Gastrocnemius medialis (tissue), 4 donors: Measurements from ENCODE around the gene CAPN2. TPM values are rescaled to one million over a fixed set of nuclear protein-coding genes. Genes with fewer than 3 reads are reported as not detected.

Experiments used
- ATAC-seq, 2 donors: fragments of 150-250 bp; one replicate each; pipeline ENCODE4 v1.9.1; 2016
- DNase-seq, 2 donors: peaks; one replicate each; pipeline ENCODE4 v3.0.0-alpha.2; 2019
- H3K27ac ChIP-seq, 4 donors: fragments of 200-600 bp; sonication (generic); 1 replicate in 1 of 4; 2 replicates in 3 of 4; pipeline ENCODE4 v1.5.1; 2016 to 2018; ENCODE audit warnings: mild to moderate bottlenecking in 2 of 4, moderate library complexity in 1 of 4
- H3K27me3 ChIP-seq, 3 donors: fragments of 200-600 bp; sonication (generic) in 2 of 3; 1 replicate in 1 of 3; 2 replicates in 2 of 3; pipeline versions ENCODE4 v1.5.1 to v1.6.0; 2016 to 2019; ENCODE audit warnings: mild to moderate bottlenecking in 1 of 3, moderate library complexity in 1 of 3
- H3K36me3 ChIP-seq, 2 donors: fragments of 200-600 bp; sonication (generic) in 1 of 2; one replicate each; pipeline ENCODE4 v1.5.1; 2017 to 2018
- H3K4me1 ChIP-seq, 2 donors: fragments of 200-600 bp; sonication (generic) in 1 of 2; one replicate each; pipeline ENCODE4 v1.5.1; 2016 to 2017; ENCODE audit warnings: mild to moderate bottlenecking in 2 of 2
- H3K4me3 ChIP-seq, 4 donors: fragments of 200-600 bp; sonication (generic) in 3 of 4; 1 replicate in 1 of 4; 2 replicates in 3 of 4; pipeline ENCODE4 v1.5.1; 2016 to 2019; ENCODE audit warnings: mild to moderate bottlenecking in 2 of 4
- H3K9me3 ChIP-seq, 3 donors: fragments of 200-600 bp; sonication (generic) in 2 of 3; 1 replicate in 1 of 3; 2 replicates in 2 of 3; pipeline ENCODE4 v1.5.1; 2016 to 2019
- CTCF ChIP-seq, 5 experiments: fragments of 450-650 bp in 3 of 5; fragments of 200-600 bp in 2 of 5; sonication (generic) in 2 of 5; IDR thresholded peaks in 4 of 5; conservative IDR thresholded peaks in 1 of 5; 1 replicate in 4 of 5; 2 replicates in 1 of 5; pipeline ENCODE4 v1.5.1; 2016 to 2019; ENCODE audit warnings: antibody characterized with exemption in 5 of 5, mild to moderate bottlenecking in 3 of 5, moderate library complexity in 3 of 5
- POLR2A ChIP-seq, 2 donors: fragments of 450-650 bp; IDR thresholded peaks; one replicate each; pipeline ENCODE4 v1.6.1; 2017; ENCODE audit warnings: antibody characterized with exemption in 2 of 2, mild to moderate bottlenecking in 2 of 2, moderate library complexity in 2 of 2
- in situ Hi-C, 4 donors: fragments of 200-750 bp; cut with MboI; loops; one replicate each; pipeline versions ENCODE4 v1.15.0 to v1.8.0; 2017; ENCODE audit warnings: low sequenced_read_pairs in 4 of 4
- intact Hi-C: fragments of 100-400 bp; cut with DNase I; formaldehyde crosslinking; loops from one replicate; pipeline ENCODE4 v1.15.1; 2023; ENCODE audit warnings: low total_unique reads
- total RNA-seq, 4 donors: library from RNA; depleted of rRNA; stranded (reverse); fragments of >200 nt; gene quantifications; one replicate each; pipeline versions ENCODE4 v1.1.0 to v1.2.3, GENCODE V29; 2016

The CAPN2 gene
- total RNA-seq, 4 donors from 2014 or later: 42.6 to 141 (median 89.4) TPM

- Histone ChIP-seq H3K27ac (no peak overlapping the region), H3K9me3 (no peaks in the 10 kb centered on the region), H3K4me1 (no peaks in the 10 kb centered on the region), H3K27me3 (no peaks in the 10 kb centered on the region), H3K4me3 (no peak overlapping the region), H3K36me3 (peaks cover 3 to 100% of the 10 kb centered on the region in 2 donors)
- DNase-seq (no peak), ATAC-seq (no peak)
- intact Hi-C loops: no loop called here
- no peak for TF ChIP-seq POLR2A (IDR thresholded peaks at IDR 0.05)
- TF ChIP-seq CTCF (IDR thresholded peaks at IDR 0.05 in 4 of 5, conservative IDR thresholded peaks at IDR 0.05 in 1 of 5): no peak
- in situ Hi-C loops: loop anchor here (5.0 to 10.0 kb wide), 2 partner anchors 58 to 60 kb away; no protein-coding TSS in a partner anchor
Measured at GRCh38 chr1:223754681-223755431, 42.5 kb downstream of the CAPN2 start.

- ATAC-seq: no peak
- Histone ChIP-seq H3K4me1 (no peaks in the 10 kb centered on the region), H3K4me3 (no peak overlapping the region), H3K36me3 (peaks cover 3 to 100% of the 10 kb centered on the region in 2 donors), H3K27me3 (no peaks in the 10 kb centered on the region), H3K9me3 (no peaks in the 10 kb centered on the region), H3K27ac (no peak overlapping the region)
- in situ Hi-C loops: loop anchor here in 1 of 4 donors (10.0 kb wide), 1 partner anchor 61 kb away; no protein-coding TSS in a partner anchor
- DNase-seq: no peak
- intact Hi-C loops: no loop called here
- TF ChIP-seq POLR2A (IDR thresholded peaks at IDR 0.05) (no peak), CTCF (IDR thresholded peaks at IDR 0.05 in 4 of 5, conservative IDR thresholded peaks at IDR 0.05 in 1 of 5) (no peak)
Measured at GRCh38 chr1:223755432-223755792, 43.1 kb downstream of the CAPN2 start.

DNA sequence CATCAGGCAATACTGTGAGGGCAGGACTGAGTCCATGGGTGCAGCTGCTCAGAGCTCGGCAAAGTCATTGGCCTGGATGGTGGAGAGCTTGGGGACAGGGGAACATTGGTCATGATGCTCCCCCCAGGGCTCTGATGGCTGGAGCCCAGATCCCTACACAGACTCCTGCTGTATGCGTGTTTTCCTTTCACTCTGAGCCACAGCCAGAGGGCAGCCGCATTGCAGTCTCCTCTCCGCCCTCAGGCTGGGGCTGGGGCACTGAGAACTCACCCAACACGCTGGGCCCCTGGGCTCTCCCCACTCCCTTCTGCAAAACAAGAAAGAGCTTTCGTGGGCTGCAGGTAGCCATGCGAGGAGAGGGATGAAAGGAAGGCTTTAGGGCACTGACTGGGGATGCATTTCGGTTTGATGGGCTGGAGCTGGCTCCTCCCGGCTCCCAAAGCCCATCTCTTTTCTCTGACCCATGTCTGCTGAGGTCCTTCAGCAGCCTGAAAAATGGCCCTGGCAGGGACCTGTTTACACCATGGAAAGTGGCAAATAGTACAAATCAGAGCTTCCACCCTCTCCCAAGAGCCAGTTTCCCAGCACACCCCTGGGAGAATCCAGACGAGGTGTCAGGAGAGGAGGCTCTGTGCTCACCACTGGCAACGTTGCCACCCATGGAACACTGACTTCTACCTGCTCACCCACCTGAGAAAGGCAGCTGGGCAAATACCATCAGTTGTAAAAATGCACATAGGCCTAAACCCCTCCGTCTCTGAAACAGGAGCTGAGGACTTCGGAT lies 43.8 kb downstream of the CAPN2 start:
- no peak for ATAC-seq
- Histone ChIP-seq H3K9me3 (no peaks in the 10 kb centered on the region), H3K4me1 (no peaks in the 10 kb centered on the region), H3K36me3 (peaks cover 3 to 100% of the 10 kb centered on the region in 2 donors), H3K27me3 (no peaks in the 10 kb centered on the region), H3K27ac (no peak overlapping the region), H3K4me3 (no peak overlapping the region)
- DNase-seq: no peak
- intact Hi-C loops (no loop called here), in situ Hi-C loops (loop anchor here in 1 of 4 donors (10.0 kb wide), 1 partner anchor 61 kb away; no protein-coding TSS in a partner anchor)
- TF ChIP-seq POLR2A (IDR thresholded peaks at IDR 0.05) (no peak), CTCF (IDR thresholded peaks at IDR 0.05 in 4 of 5, conservative IDR thresholded peaks at IDR 0.05 in 1 of 5) (no peak)

GRCh38 chr1:223756806-223757700 lies 44.7 kb downstream of the CAPN2 start:
- no peaks in the 10 kb centered on the region for H3K9me3 ChIP-seq
- H3K4me3 ChIP-seq: no peak overlapping the region
- no peak for TF ChIP-seq CTCF (IDR thresholded peaks at IDR 0.05 in 4 of 5, conservative IDR thresholded peaks at IDR 0.05 in 1 of 5)
- TF ChIP-seq POLR2A (IDR thresholded peaks at IDR 0.05): no peak
- H3K27me3 ChIP-seq: no peaks in the 10 kb centered on the region
- H3K27ac ChIP-seq: no peak overlapping the region
- intact Hi-C loops (no loop called here), in situ Hi-C loops (loop anchor here in 1 of 4 donors (10.0 kb wide), 1 partner anchor 62 kb away; no protein-coding TSS in a partner anchor)
- peaks cover 3 to 100% of the 10 kb centered on the region in 2 donors for H3K36me3 ChIP-seq
- ATAC-seq: no peak
- DNase-seq: no peak
- H3K4me1 ChIP-seq: no peaks in the 10 kb centered on the region
